B cell (primary cell): Measurements from ENCODE around the gene OR10H4.

Experiments used
- CTCF ChIP-seq: fragments of 200-600 bp; IDR thresholded peaks from one replicate; pipeline ENCODE4 v1.8.0; 2022; ENCODE audit warnings: antibody characterized with exemption, mild to moderate bottlenecking
- EZH2 ChIP-seq: IDR thresholded peaks from 2 replicates; pipeline ENCODE4 v1.6.1; 2012; ENCODE audit warnings: borderline replicate concordance, low read depth, mild to moderate bottlenecking, moderate library complexity, low read length; ENCODE audit not compliant: insufficient read depth, poor library complexity, severe bottlenecking

- TF ChIP-seq CTCF: no peak
- TF ChIP-seq EZH2: no peak
Observed at GRCh38 chr19:15919243-15919642, 29.6 kb upstream of the OR10H4 start.
